Loucy (cell line): ENCODE data around the gene CBX2.

Experiments
- H2AFZ ChIP-seq: fragments of 200-600 bp; sonication (generic); 2 replicates; pipeline ENCODE4 v1.6.0; 2016; ENCODE audit warnings: antibody characterized with exemption, mild to moderate bottlenecking, low read length, moderate library complexity
- H3F3A ChIP-seq: fragments of 200-600 bp; 2 replicates; pipeline ENCODE4 v1.6.0; 2016; ENCODE audit warnings: antibody characterized with exemption, low read depth, mild to moderate bottlenecking
- H3K27me3 ChIP-seq: fragments of 200-600 bp; sonication (generic); 2 replicates; pipeline ENCODE4 v1.6.1; 2014; ENCODE audit warnings: low read length, mild to moderate bottlenecking; ENCODE audit not compliant: insufficient read depth, poor library complexity, severe bottlenecking
- H3K36me3 ChIP-seq: fragments of 200-600 bp; sonication (generic); 2 replicates; pipeline ENCODE4 v1.6.1; 2016; ENCODE audit warnings: low read length; ENCODE audit not compliant: insufficient read depth
- H3K4me1 ChIP-seq: fragments of 200-600 bp; sonication (generic); 2 replicates; pipeline ENCODE4 v1.5.1; 2014; ENCODE audit warnings: low read length, mild to moderate bottlenecking; ENCODE audit not compliant: insufficient read depth, poor library complexity, severe bottlenecking
- H3K4me2 ChIP-seq: fragments of 200-600 bp; sonication (generic); 2 replicates; pipeline ENCODE4 v1.6.0; 2014; ENCODE audit warnings: antibody characterized with exemption, low read length, low read depth, mild to moderate bottlenecking; ENCODE audit not compliant: poor library complexity, severe bottlenecking
- H3K4me3 ChIP-seq: fragments of 200-600 bp; sonication (generic); 2 replicates; pipeline ENCODE4 v1.5.1; 2014; ENCODE audit warnings: low read length, mild to moderate bottlenecking, mixed read lengths; ENCODE audit not compliant: poor library complexity, severe bottlenecking
- H3K79me2 ChIP-seq: fragments of 200-600 bp; sonication (generic); 2 replicates; pipeline ENCODE4 v1.6.1; 2014; ENCODE audit warnings: low read length; ENCODE audit not compliant: insufficient read depth
- H3K9ac ChIP-seq: fragments of 200-600 bp; sonication (generic); 2 replicates; pipeline ENCODE4 v1.6.0; 2014; ENCODE audit warnings: mild to moderate bottlenecking, low read depth, low read length, moderate library complexity; ENCODE audit not compliant: poor library complexity, severe bottlenecking
- H3K9me2 ChIP-seq: fragments of 200-600 bp; sonication (generic); replicated peaks from 2 replicates; pipeline ENCODE4 v1.6.1; 2016; ENCODE audit warnings: low read depth, low read length, mixed read lengths
- H3K9me3 ChIP-seq: fragments of 200-600 bp; sonication (generic); 2 replicates; pipeline ENCODE4 v1.6.1; 2014; ENCODE audit warnings: mild to moderate bottlenecking, antibody characterized with exemption, low read length, low read depth; ENCODE audit not compliant: insufficient read depth
- H4K20me1 ChIP-seq: fragments of 200-600 bp; sonication (generic); 2 replicates; pipeline ENCODE4 v1.6.0; 2014; ENCODE audit warnings: antibody characterized with exemption, low read length, mild to moderate bottlenecking; ENCODE audit not compliant: insufficient read depth, poor library complexity, severe bottlenecking
- EZH2phosphoT487 ChIP-seq: fragments of 200-600 bp; IDR thresholded peaks from 2 replicates; pipeline ENCODE4 v1.6.1; 2018; ENCODE audit warnings: antibody characterized with exemption, mild to moderate bottlenecking, moderate library complexity, borderline replicate concordance
- TF ChIP-seq, protein P1 (sequence below): fragments of 200-600 bp; sonication (generic); conservative IDR thresholded peaks from 2 replicates; pipeline ENCODE4 v1.5.1; 2014; ENCODE audit warnings: mild to moderate bottlenecking, antibody characterized with exemption, low read length

The CBX2 gene

DNA sequence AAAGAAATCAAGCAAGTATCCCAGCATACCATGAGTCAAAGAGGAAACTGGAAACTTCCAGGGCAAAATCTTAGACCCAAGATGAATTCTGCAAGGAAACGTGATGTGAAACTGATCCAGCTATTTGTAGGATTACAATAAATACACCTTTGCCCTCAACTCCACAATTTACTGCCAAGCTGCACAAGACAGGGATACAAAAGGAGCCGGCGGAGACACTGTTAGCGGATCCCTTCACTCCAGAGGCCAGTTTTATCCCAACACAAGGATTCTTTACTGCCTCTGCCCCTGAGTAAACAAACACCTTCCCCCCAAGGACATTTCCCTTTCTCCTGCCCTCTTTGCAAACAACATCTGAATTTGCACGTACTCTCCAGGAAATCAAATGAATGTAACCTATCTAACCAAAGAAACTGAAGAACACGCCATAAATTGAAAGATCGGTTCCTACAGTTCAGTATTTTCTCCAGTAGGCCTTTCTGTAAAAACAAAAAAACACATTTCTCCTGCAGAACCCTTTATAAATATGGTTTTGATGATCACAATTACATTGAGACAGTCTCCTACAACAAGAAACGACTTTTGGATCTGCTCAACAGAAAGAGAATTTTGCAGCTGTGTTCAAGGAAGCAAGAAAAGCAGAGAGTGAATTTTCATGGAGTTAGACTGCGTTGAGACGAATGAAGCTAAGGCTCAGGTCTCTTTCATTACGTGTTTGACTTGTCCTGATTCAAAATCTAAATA lies 1.4 kb upstream of the CBX2 start:
- Histone ChIP-seq H3F3A (peaks cover 2% of the 10 kb centered on the region; the same call in 1 of the 2 replicates), H3K36me3 (no peaks in the 10 kb centered on the region), H3K9me3 (no peaks in the 10 kb centered on the region), H2AFZ (no peak overlapping the region), H3K79me2 (peaks cover 45% of the 10 kb centered on the region), H3K9ac (peak overlapping the region; percentile 92), H3K4me2 (peak overlapping the region; percentile 98), H3K4me1 (peaks cover 34% of the 10 kb centered on the region), H3K27me3 (no peaks in the 10 kb centered on the region), H3K9me2 (no peaks in the 10 kb centered on the region), H3K4me3 (peak overlapping the region; percentile 87), H4K20me1 (peaks cover 31% of the 10 kb centered on the region)
- no peak for TF ChIP-seq EZH2phosphoT487
- TF ChIP-seq, protein P1, sequence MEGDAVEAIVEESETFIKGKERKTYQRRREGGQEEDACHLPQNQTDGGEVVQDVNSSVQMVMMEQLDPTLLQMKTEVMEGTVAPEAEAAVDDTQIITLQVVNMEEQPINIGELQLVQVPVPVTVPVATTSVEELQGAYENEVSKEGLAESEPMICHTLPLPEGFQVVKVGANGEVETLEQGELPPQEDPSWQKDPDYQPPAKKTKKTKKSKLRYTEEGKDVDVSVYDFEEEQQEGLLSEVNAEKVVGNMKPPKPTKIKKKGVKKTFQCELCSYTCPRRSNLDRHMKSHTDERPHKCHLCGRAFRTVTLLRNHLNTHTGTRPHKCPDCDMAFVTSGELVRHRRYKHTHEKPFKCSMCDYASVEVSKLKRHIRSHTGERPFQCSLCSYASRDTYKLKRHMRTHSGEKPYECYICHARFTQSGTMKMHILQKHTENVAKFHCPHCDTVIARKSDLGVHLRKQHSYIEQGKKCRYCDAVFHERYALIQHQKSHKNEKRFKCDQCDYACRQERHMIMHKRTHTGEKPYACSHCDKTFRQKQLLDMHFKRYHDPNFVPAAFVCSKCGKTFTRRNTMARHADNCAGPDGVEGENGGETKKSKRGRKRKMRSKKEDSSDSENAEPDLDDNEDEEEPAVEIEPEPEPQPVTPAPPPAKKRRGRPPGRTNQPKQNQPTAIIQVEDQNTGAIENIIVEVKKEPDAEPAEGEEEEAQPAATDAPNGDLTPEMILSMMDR = no peak

DNA sequence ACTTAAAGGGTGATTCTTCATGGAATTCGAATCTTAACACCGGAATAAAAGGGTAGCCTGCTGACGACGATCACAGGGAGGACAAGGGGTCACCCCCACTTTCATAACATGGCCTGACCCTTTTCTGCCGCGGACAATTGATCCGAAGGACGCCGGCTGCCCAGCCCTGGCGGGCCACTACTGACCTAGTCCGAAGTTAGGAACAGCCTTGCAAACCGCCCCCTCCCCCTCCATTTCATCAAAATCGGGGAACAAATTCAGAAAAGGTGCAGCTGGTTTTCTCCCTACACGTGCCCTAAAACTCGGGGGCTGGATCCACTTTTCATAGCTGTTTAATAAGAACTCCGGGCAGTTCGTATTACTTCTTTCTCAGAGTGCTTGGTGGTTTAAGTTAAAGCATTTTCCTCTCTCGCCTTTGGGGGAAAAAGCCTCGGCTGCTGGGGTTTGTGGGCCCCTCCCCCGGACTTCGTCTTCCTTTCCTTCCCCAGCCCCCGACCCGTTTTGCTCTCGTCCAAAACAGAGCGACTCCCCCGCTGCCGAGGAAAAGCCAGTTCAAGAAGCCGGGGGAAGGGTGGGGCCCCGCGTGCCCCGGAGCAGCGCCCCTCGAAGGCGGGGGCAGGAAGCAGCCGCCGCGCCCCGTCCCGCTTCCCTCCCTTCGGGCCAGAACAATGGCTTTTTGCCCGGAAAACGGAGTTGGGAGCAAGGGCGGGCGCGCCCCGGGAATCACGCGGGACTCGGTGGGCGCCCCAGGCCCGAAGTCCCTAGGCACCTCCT lies 641 bp upstream of the CBX2 start:
- peak overlapping the region; percentile 52 for H2AFZ ChIP-seq
- peak overlapping the region; percentile 92 for H3K9ac ChIP-seq

DNA sequence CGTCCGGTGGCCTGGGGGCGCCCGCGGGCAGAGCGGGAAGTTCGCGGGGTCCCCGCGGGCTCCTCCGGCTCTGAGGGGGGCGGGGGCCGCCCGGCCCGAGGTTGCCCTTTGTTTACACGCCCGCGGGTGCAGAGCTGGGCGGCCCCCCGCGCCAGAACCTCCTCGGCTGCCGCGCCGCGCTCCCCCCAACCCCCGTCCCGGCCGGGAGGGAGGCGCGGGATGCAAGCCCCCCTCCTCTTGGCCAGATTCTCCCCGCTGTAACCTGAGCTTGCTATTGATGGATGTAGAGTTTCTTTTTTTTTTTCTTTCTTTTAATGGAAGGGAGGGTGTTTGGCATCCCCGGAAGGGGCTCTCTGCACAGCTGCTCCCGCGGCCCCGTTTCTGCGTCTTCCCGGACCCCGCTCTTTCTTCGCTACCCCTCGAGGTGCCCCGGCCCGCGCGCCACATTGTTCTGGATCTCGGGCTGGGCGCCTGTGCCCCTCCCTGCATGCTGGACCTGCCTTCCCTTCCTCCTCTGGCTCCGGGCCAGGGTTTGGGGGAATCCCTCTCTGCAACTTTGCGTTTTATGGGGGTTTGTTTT lies 646 bp downstream of the CBX2 start:
- Histone ChIP-seq H3K4me3 (peak overlapping the region; percentile 80), H3F3A (peaks cover 2% of the 10 kb centered on the region; the same call in 1 of the 2 replicates), H3K79me2 (peaks cover 66% of the 10 kb centered on the region), H2AFZ (no peak overlapping the region), H3K9me3 (no peaks in the 10 kb centered on the region), H3K27me3 (no peaks in the 10 kb centered on the region), H3K9me2 (no peaks in the 10 kb centered on the region), H3K4me2 (peak overlapping the region; percentile 95), H3K4me1 (peaks cover 45% of the 10 kb centered on the region), H3K9ac (peak overlapping the region; percentile 78), H3K36me3 (peaks cover 13% of the 10 kb centered on the region; the same call in 1 of the 2 replicates), H4K20me1 (peaks cover 49% of the 10 kb centered on the region)
- no peak for TF ChIP-seq EZH2phosphoT487
- TF ChIP-seq, protein P1 = no peak

More for the DNA sequence above, 641 bp upstream of the CBX2 start:
- Histone ChIP-seq H3K9me3 (no peaks in the 10 kb centered on the region), H3K36me3 (peaks cover 2% of the 10 kb centered on the region; the same call in 1 of the 2 replicates), H4K20me1 (peaks cover 38% of the 10 kb centered on the region), H3K4me1 (peaks cover 41% of the 10 kb centered on the region), H3K9me2 (no peaks in the 10 kb centered on the region), H3K4me2 (peak overlapping the region; percentile 98), H3K79me2 (peaks cover 53% of the 10 kb centered on the region), H3F3A (peaks cover 2% of the 10 kb centered on the region; the same call in 1 of the 2 replicates), H3K27me3 (no peaks in the 10 kb centered on the region), H3K4me3 (peak overlapping the region; percentile 87)
- TF ChIP-seq, protein P1 = peak; percentile 46
- no peak for TF ChIP-seq EZH2phosphoT487
